ENCODE measurements around the gene UVRAG.

The UVRAG gene

DNA sequence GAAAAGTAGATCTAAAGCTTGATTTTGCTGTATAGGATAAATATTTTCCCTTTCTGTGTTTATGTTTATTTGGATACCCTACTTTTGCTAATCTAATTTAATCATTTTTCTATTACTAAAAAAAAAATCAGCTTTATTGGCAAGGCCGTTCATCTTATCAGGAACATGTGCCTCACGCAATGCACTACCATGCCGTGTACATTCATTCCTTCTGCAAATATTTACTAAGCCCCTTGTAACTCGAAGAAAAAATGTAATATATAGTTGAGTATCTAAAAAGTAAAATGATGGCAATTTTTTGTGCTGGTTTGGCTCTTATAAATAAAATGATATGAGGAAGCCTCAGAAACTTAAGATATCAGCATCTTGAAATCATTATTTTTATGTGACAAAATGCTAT, 8.9 kb downstream of the UVRAG start:
- Histone ChIP-seq H3K9me3 (no peaks in the 10 kb centered on the region), H3K4me1 (no peaks in the 10 kb centered on the region), H3K4me3 (ENCODE audit: low read depth, low read length) (no peak overlapping the region), H3K27me3 (no peaks in the 10 kb centered on the region), H3K36me3 (no peaks in the 10 kb centered on the region; the same call in 1 of the 2 replicates)
- no peak for TF ChIP-seq CTCF (IDR thresholded peaks at IDR 0.05; ENCODE audit: low read depth, low read length)
- no peak for DNase-seq

GRCh38 chr11:75826461-75827230, 11.6 kb downstream of the UVRAG start:
- Histone ChIP-seq H3K4me3 (ENCODE audit: low read depth, low read length) (no peak overlapping the region), H3K36me3 (peaks cover 5% of the 10 kb centered on the region), H3K27me3 (no peaks in the 10 kb centered on the region), H3K4me1 (no peaks in the 10 kb centered on the region), H3K9me3 (no peaks in the 10 kb centered on the region)
- no peak for DNase-seq
- no peak for TF ChIP-seq CTCF (IDR thresholded peaks at IDR 0.05; ENCODE audit: low read depth, low read length)

DNA sequence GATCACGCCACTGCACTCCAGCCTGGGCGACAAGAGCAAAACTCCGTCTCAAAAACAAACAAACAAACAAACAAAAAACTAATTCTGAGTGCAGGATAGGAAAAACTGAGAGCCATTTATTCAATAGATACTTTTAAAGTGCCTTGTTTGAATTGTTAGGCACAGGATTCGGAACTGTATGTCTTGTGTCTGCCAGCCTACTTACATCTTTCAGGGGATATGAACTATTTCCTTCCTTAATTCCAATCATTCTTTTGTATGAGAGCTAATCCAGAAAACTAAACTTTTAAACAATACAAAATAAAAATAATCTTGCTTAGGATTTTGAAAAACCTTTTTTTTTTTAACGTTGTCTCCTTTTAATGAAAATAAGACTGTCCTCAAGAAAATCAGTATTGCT, 12.6 kb downstream of the UVRAG start:
- no peak overlapping the region for H3K4me3 ChIP-seq (ENCODE audit: low read depth, low read length)
- peaks cover 5% of the 10 kb centered on the region for H3K36me3 ChIP-seq
- no peak for DNase-seq
- H3K4me1 ChIP-seq = no peaks in the 10 kb centered on the region
- no peaks in the 10 kb centered on the region for H3K9me3 ChIP-seq
- no peak for TF ChIP-seq CTCF (IDR thresholded peaks at IDR 0.05; ENCODE audit: low read depth, low read length)
- no peaks in the 10 kb centered on the region for H3K27me3 ChIP-seq

- no peak for TF ChIP-seq CTCF (IDR thresholded peaks at IDR 0.05; ENCODE audit: low read depth, low read length)
Measured at GRCh38 chr11:75831915-75832502, 17.0 kb downstream of the UVRAG start.

DNA sequence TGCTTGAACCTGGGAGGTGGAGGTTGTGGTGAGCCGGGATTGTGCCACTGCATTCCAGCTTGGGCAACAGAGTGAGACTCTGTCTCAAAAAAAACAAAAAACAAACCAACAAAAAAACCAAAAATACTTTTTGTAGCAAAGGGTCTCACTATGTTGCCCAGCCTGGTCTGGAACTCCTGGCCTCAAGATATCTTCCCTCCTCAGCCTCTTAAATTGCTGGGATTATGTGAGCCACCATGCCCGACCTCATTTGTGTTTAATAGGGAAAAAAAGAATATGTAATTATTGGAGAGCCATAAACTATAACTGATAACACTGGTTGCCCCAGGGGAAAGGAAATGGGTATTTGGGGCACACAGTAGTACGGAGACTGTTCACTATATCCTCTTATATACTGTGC, 19.7 kb downstream of the UVRAG start:
- H3K36me3 ChIP-seq = peaks cover 5% of the 10 kb centered on the region; the same call in 1 of the 2 replicates
- no peak for DNase-seq
- H3K9me3 ChIP-seq = no peaks in the 10 kb centered on the region
- no peak for TF ChIP-seq CTCF (IDR thresholded peaks at IDR 0.05; ENCODE audit: low read depth, low read length)
- H3K27me3 ChIP-seq = no peaks in the 10 kb centered on the region
- H3K4me3 ChIP-seq (ENCODE audit: low read depth, low read length) = no peak overlapping the region
- H3K4me1 ChIP-seq = no peaks in the 10 kb centered on the region

More at GRCh38 chr11:75831915-75832502, 17.0 kb downstream of the UVRAG start:
- peaks cover 5% of the 10 kb centered on the region; the same call in 1 of the 2 replicates for H3K36me3 ChIP-seq
- no peak overlapping the region for H3K4me3 ChIP-seq (ENCODE audit: low read depth, low read length)
- no peaks in the 10 kb centered on the region for H3K9me3 ChIP-seq
- H3K4me1 ChIP-seq = no peaks in the 10 kb centered on the region
- H3K27me3 ChIP-seq = no peaks in the 10 kb centered on the region
- no peak for DNase-seq

- DNase-seq = no peak
- no peaks in the 10 kb centered on the region; the same call in 1 of the 2 replicates for H3K27me3 ChIP-seq
- peaks cover 5% of the 10 kb centered on the region; the same call in 1 of the 2 replicates for H3K4me1 ChIP-seq
- H3K36me3 ChIP-seq = no peaks in the 10 kb centered on the region
- H3K4me3 ChIP-seq (ENCODE audit: low read depth, low read length) = no peak overlapping the region
- no peak for TF ChIP-seq CTCF (IDR thresholded peaks at IDR 0.05; ENCODE audit: low read depth, low read length)
- no peaks in the 10 kb centered on the region for H3K9me3 ChIP-seq
Measured at GRCh38 chr11:75836417-75836816, 21.4 kb downstream of the UVRAG start.
